HG03066 (cell line): Measurements from ENCODE around the gene TUBB3.
A peak's percentile ranks its signal among the peaks of the same experiment; 100 is the strongest.
"Not testable (repeated sequence)": the region's sequence is repeated elsewhere in the genome, so short reads cannot be mapped to it uniquely, and the experiment has no call there.

ENCODE experiments used
- ATAC-seq: cut with Tn5 transposase; IDR thresholded peaks from one replicate; pipeline ENCODE4 v1.9.1; 2021; ENCODE audit warnings: low read depth; ENCODE audit not compliant: unreplicated experiment

TUBB3 gene

GRCh38 chr16:89922884-89923639 lies at the start of gene TUBB3:
Gene TUBB3 (plus strand): TSS chr16:89923342. CDS start chr16:89923402, 60 bp downstream.
- ATAC-seq, result no peak

- ATAC-seq, result peak; percentile 68
These were observed 49.0 kb upstream of the TUBB3 start for GRCh38 chr16:89873972-89874689.

- not testable (repeated sequence) for ATAC-seq
These were observed 44.0 kb upstream of the TUBB3 start for GRCh38 chr16:89879123-89879522.

GRCh38 chr16:89880477-89881367 lies 42.4 kb upstream of the TUBB3 start:
- no peak for ATAC-seq

GRCh38 chr16:89881368-89881730 lies 41.8 kb upstream of the TUBB3 start:
- no peak for ATAC-seq

GRCh38 chr16:89883346-89884040 lies 39.6 kb upstream of the TUBB3 start:
- no peak for ATAC-seq

GRCh38 chr16:89884041-89884421 lies 39.1 kb upstream of the TUBB3 start:
- ATAC-seq, result no peak

- ATAC-seq, result no peak
These were observed 35.9 kb upstream of the TUBB3 start for GRCh38 chr16:89887243-89887642.

- ATAC-seq, result no peak
These were observed 32.9 kb upstream of the TUBB3 start for GRCh38 chr16:89890200-89890599.

- no peak for ATAC-seq
These were observed 32.1 kb upstream of the TUBB3 start for GRCh38 chr16:89890886-89891657.

- ATAC-seq, result no peak
These were observed 31.0 kb upstream of the TUBB3 start for GRCh38 chr16:89892055-89892630.

- no peak for ATAC-seq
These were observed 30.5 kb upstream of the TUBB3 start for GRCh38 chr16:89892635-89893034.

- no peak for ATAC-seq
These were observed 29.2 kb upstream of the TUBB3 start for GRCh38 chr16:89893642-89894548.

- no peak for ATAC-seq
These were observed 27.5 kb upstream of the TUBB3 start for GRCh38 chr16:89895482-89896250.

- ATAC-seq, result no peak
These were observed 25.9 kb upstream of the TUBB3 start for GRCh38 chr16:89897204-89897603.

GRCh38 chr16:89898201-89898967 lies 24.8 kb upstream of the TUBB3 start:
- ATAC-seq, result no peak
